Panc1 (cell line): ENCODE data around the gene SLC9A9. TPM values are rescaled to one million over a fixed set of nuclear protein-coding genes. Genes with fewer than 3 reads are reported as not detected.

Source experiments
- ATAC-seq: fragments of 200-7000 bp; cut with Tn5 transposase; 2 replicates; pipeline ENCODE4 v1.9.1; 2020; ENCODE audit warnings: mild to moderate bottlenecking, moderate library complexity
- BruUV-seq: library from RNA; stranded (reverse); fragments of 400-500 nt; replicated peaks from 2 replicates; lab custom pipeline; 2021; lab: Mats Ljungman, UMichigan
- CTCF ChIA-PET: fragments of 300-600 bp; sonication (Branson Sonifier 250); formaldehyde crosslinking; loops from one replicate; lab custom pipeline; 2022; ENCODE audit warnings: antibody characterized with exemption; lab: Charles Lee
- POLR2A ChIA-PET: fragments of 300-600 bp; sonication (Branson Sonifier 250); formaldehyde crosslinking; loops from one replicate; lab custom pipeline; 2022; ENCODE audit warnings: antibody characterized with exemption; lab: Charles Lee
- DNase-seq: peaks from one replicate; pipeline ENCODE4 v3.0.0-alpha.2; 2010; ENCODE audit warnings: low read depth, low spot score
- H3K27ac ChIP-seq: 2 replicates; pipeline ENCODE4 v1.5.1; 2011; ENCODE audit warnings: mild to moderate bottlenecking, low read length, inconsistent platforms
- H3K27me3 ChIP-seq: fragments of 200-500 bp; sonication (Bioruptor generic); 2 replicates; pipeline ENCODE4 v1.6.0; 2014; ENCODE audit warnings: low read length, inconsistent platforms; ENCODE audit not compliant: control insufficient read depth, insufficient read depth
- H3K36me3 ChIP-seq: fragments of 200-500 bp; sonication (Bioruptor generic); 2 replicates; pipeline ENCODE4 v1.5.1; 2014; ENCODE audit warnings: inconsistent platforms, mild to moderate bottlenecking, low read length, moderate library complexity; ENCODE audit not compliant: control insufficient read depth, insufficient read depth
- H3K4me1 ChIP-seq: 2 replicates; pipeline ENCODE4 v1.5.1; 2011; ENCODE audit warnings: inconsistent platforms, mild to moderate bottlenecking, low read length, moderate library complexity; ENCODE audit not compliant: control insufficient read depth, insufficient read depth
- H3K4me3 ChIP-seq, 2 experiments: 2 replicates each; pipeline ENCODE4 v1.5.1; 2011 to 2012; ENCODE audit warnings: low read depth in 2 of 2, low read length in 2 of 2, mild to moderate bottlenecking in 2 of 2, inconsistent platforms in 1 of 2, moderate library complexity in 1 of 2
- H3K9me3 ChIP-seq: fragments of 200-500 bp; sonication (Bioruptor generic); 2 replicates; pipeline ENCODE4 v1.5.1; 2014; ENCODE audit warnings: low read depth, mild to moderate bottlenecking, inconsistent platforms, low read length, moderate library complexity; ENCODE audit not compliant: control insufficient read depth, insufficient read depth
- POLR2AphosphoS5 ChIP-seq: IDR thresholded peaks from 2 replicates; pipeline ENCODE4 v1.6.1; 2012; ENCODE audit warnings: mild to moderate bottlenecking, low read depth, low read length, moderate library complexity
- SIN3A ChIP-seq: IDR thresholded peaks from 2 replicates; pipeline ENCODE4 v1.6.1; 2012; ENCODE audit warnings: low read depth, mild to moderate bottlenecking, low read length, moderate library complexity, borderline replicate concordance; ENCODE audit not compliant: insufficient read depth
- TCF7L2 ChIP-seq: IDR thresholded peaks from 2 replicates; pipeline ENCODE4 v1.6.1; 2011; ENCODE audit warnings: mild to moderate bottlenecking, low read depth, low read length, inconsistent platforms
- in situ Hi-C: cut with HindIII; loops from 2 replicates; pipeline ENCODE4 v1.10.0; 2016; ENCODE audit warnings: low sequenced_read_pairs, low pct_unique_long_range_greater_than_20kb
- intact Hi-C: fragments of 100-400 bp; cut with micrococcal nuclease; formaldehyde crosslinking; loops from one replicate; pipeline ENCODE4 v1.10.0; 2022; ENCODE audit not compliant: unreplicated experiment
- total RNA-seq: library from RNA; stranded (reverse); gene quantifications from one replicate; pipeline ENCODE4 v1.2.1, GENCODE V29; 2021; ENCODE audit not compliant: unreplicated experiment
- TF ChIP-seq, protein P1 (sequence below): fragments of 450-650 bp; IDR thresholded peaks from 2 replicates; pipeline ENCODE4 v1.5.1; 2017; ENCODE audit warnings: mild to moderate bottlenecking
- TF ChIP-seq, protein P2 (sequence below), 2 experiments: IDR thresholded peaks; 2 replicates each; pipeline ENCODE4 v1.6.1; 2011 to 2012; ENCODE audit warnings: low read depth in 2 of 2, control low read depth in 1 of 2, low read length in 1 of 2, mild to moderate bottlenecking in 1 of 2, moderate library complexity in 1 of 2; ENCODE audit not compliant: insufficient read depth in 1 of 2

The SLC9A9 gene
- total RNA-seq, 1 experiment from 2014 or later: not detected

DNA sequence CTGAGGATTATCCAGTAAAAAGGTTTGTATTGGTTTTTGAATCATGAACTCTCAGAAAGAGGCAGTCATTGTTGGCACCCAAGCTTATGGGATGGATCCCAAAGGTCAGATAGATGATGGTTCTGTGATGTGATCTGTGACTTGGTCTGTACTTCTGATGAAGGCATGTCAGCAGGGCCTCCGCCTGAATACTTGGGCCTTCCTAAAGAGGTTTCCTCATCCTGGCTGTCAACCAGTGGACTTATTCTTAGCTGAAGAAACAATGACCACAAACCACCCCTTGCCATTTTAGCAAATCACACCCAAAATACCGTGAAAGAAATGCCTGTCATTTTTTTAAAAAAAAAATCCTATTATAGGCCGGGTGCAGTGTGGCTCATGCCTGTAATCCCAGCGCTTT is 48.2 kb upstream of the SLC9A9 start:
- intact Hi-C loops (loop anchor here (5.0 kb wide), 1 partner anchor 56 kb away; no protein-coding TSS in a partner anchor), in situ Hi-C loops (no loop called here)
- Histone ChIP-seq H3K27me3 (peaks cover 2% of the 10 kb centered on the region; the same call in 1 of the 2 replicates), H3K9me3 (no peaks in the 10 kb centered on the region), H3K27ac (no peak overlapping the region), H3K4me1 (no peaks in the 10 kb centered on the region), H3K4me3 (no peak overlapping the region), H3K36me3 (no peaks in the 10 kb centered on the region)
- ATAC-seq (no peak), DNase-seq (no peak)
- POLR2A ChIA-PET: no interaction called here
- TF ChIP-seq, protein P1, sequence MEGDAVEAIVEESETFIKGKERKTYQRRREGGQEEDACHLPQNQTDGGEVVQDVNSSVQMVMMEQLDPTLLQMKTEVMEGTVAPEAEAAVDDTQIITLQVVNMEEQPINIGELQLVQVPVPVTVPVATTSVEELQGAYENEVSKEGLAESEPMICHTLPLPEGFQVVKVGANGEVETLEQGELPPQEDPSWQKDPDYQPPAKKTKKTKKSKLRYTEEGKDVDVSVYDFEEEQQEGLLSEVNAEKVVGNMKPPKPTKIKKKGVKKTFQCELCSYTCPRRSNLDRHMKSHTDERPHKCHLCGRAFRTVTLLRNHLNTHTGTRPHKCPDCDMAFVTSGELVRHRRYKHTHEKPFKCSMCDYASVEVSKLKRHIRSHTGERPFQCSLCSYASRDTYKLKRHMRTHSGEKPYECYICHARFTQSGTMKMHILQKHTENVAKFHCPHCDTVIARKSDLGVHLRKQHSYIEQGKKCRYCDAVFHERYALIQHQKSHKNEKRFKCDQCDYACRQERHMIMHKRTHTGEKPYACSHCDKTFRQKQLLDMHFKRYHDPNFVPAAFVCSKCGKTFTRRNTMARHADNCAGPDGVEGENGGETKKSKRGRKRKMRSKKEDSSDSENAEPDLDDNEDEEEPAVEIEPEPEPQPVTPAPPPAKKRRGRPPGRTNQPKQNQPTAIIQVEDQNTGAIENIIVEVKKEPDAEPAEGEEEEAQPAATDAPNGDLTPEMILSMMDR: no peak
- TF ChIP-seq TCF7L2 (no peak), POLR2AphosphoS5 (no peak), SIN3A (no peak)
- TF ChIP-seq, protein P2, sequence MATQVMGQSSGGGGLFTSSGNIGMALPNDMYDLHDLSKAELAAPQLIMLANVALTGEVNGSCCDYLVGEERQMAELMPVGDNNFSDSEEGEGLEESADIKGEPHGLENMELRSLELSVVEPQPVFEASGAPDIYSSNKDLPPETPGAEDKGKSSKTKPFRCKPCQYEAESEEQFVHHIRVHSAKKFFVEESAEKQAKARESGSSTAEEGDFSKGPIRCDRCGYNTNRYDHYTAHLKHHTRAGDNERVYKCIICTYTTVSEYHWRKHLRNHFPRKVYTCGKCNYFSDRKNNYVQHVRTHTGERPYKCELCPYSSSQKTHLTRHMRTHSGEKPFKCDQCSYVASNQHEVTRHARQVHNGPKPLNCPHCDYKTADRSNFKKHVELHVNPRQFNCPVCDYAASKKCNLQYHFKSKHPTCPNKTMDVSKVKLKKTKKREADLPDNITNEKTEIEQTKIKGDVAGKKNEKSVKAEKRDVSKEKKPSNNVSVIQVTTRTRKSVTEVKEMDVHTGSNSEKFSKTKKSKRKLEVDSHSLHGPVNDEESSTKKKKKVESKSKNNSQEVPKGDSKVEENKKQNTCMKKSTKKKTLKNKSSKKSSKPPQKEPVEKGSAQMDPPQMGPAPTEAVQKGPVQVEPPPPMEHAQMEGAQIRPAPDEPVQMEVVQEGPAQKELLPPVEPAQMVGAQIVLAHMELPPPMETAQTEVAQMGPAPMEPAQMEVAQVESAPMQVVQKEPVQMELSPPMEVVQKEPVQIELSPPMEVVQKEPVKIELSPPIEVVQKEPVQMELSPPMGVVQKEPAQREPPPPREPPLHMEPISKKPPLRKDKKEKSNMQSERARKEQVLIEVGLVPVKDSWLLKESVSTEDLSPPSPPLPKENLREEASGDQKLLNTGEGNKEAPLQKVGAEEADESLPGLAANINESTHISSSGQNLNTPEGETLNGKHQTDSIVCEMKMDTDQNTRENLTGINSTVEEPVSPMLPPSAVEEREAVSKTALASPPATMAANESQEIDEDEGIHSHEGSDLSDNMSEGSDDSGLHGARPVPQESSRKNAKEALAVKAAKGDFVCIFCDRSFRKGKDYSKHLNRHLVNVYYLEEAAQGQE (IDR thresholded peaks at IDR 0.05; ENCODE audit: insufficient read depth in 1 of 2, low read depth in 2 of 2, low read length in 1 of 2): no peak
- CTCF ChIA-PET: no interaction called here
- no TSS peak for BruUV-seq

DNA sequence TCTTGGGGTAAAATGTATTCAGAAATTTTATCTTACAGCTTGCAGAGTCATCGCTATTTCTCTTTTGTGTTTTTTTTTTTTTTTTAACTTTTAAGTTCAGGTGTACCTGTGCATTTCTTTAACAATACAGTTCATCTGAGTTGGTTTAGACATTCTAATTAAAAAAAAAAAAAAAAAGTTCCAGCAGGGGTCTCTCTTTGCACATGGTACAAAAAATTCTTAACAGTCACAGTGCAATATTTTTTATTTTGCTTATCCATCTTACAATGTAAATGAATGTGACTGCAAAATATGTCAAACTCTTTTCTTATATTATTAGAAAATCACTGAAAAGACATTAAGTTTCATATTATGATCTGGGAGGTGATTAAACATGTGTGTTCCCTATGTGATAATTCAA is 47.5 kb upstream of the SLC9A9 start:
- CTCF ChIA-PET: interaction anchor here (0.6 to 0.7 kb wide), 3 partner anchors 75 to 1667 kb away, joined by 3 to 10 read pairs (median 6); no protein-coding TSS in a partner anchor

More for the DNA sequence above, 47.5 kb upstream of the SLC9A9 start:
- Histone ChIP-seq H3K9me3 (no peaks in the 10 kb centered on the region), H3K36me3 (no peaks in the 10 kb centered on the region), H3K27ac (no peak overlapping the region), H3K4me3 (no peak overlapping the region), H3K27me3 (peaks cover 2% of the 10 kb centered on the region; the same call in 1 of the 2 replicates), H3K4me1 (no peaks in the 10 kb centered on the region)
- no peak for TF ChIP-seq POLR2AphosphoS5
- TF ChIP-seq, protein P1: peak; percentile 43; the same call in 1 of the 2 replicates
- no peak for DNase-seq
- no TSS peak for BruUV-seq
- in situ Hi-C loops: no loop called here
- POLR2A ChIA-PET: no interaction called here
- no peak for ATAC-seq
- intact Hi-C loops: loop anchor here (5.0 kb wide), 1 partner anchor 56 kb away; no protein-coding TSS in a partner anchor
